Measurements from ENCODE around the gene TTYH2. TPM values are rescaled to one million over a fixed set of nuclear protein-coding genes. Genes with fewer than 3 reads are reported as not detected.
A peak's percentile ranks its signal among the peaks of the same experiment; 100 is the strongest.

The TTYH2 gene
- total RNA-seq, 1 donor from 2014 or later = 6.8 TPM

DNA sequence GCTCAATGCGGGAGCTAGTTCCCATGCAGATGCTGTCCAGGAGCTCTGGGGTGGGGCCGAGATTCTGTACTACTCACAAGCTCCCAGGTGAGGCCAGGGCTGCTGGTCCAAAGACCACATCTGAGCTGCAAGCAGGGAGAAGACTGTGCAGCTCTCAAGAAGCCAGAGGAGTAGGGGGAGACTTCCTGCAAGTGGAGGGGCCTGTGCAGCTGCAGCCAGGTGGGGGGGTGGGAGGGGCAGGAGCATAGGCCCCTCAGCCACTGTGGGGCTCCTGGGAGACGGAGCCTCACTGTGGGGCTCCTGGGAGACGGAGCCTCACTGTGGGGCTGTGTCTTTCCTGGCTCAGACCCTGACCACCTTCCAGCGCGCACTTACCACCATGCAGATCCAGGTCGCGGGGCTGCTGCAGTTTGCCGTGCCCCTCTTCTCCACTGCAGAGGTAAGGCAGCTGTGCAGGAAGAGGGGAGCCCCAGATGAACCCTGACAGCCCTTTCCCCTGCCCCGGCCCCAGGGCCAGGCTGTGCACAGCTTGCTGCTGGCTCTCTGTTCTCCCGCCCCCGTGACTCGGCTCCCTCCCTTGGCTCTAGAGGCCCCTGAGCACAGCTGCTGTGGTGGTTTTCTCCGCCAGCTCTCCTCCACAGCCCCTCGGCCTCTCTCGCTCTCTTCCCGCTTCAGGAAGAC, 36.4 kb downstream of the TTYH2 start:
- no peak overlapping the region for H3K27ac Mint-ChIP-seq (ENCODE audit: unreplicated experiment)
- H3K9me3 Mint-ChIP-seq (ENCODE audit: unreplicated experiment) = no peaks in the 10 kb centered on the region
- peaks cover 8% of the 10 kb centered on the region for H3K4me1 Mint-ChIP-seq (ENCODE audit: unreplicated experiment)
- no peak overlapping the region for H3K4me3 Mint-ChIP-seq (ENCODE audit: unreplicated experiment)
- DNase-seq (ENCODE audit: low spot score) = no peak
- peaks cover 20% of the 10 kb centered on the region for H3K27me3 Mint-ChIP-seq (ENCODE audit: unreplicated experiment)
- H3K36me3 Mint-ChIP-seq (ENCODE audit: low read depth, unreplicated experiment) = peaks cover 8% of the 10 kb centered on the region
- TF ChIP-seq, protein P1, sequence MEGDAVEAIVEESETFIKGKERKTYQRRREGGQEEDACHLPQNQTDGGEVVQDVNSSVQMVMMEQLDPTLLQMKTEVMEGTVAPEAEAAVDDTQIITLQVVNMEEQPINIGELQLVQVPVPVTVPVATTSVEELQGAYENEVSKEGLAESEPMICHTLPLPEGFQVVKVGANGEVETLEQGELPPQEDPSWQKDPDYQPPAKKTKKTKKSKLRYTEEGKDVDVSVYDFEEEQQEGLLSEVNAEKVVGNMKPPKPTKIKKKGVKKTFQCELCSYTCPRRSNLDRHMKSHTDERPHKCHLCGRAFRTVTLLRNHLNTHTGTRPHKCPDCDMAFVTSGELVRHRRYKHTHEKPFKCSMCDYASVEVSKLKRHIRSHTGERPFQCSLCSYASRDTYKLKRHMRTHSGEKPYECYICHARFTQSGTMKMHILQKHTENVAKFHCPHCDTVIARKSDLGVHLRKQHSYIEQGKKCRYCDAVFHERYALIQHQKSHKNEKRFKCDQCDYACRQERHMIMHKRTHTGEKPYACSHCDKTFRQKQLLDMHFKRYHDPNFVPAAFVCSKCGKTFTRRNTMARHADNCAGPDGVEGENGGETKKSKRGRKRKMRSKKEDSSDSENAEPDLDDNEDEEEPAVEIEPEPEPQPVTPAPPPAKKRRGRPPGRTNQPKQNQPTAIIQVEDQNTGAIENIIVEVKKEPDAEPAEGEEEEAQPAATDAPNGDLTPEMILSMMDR (IDR thresholded peaks at IDR 0.05; ENCODE audit: unreplicated experiment) = no peak

DNA sequence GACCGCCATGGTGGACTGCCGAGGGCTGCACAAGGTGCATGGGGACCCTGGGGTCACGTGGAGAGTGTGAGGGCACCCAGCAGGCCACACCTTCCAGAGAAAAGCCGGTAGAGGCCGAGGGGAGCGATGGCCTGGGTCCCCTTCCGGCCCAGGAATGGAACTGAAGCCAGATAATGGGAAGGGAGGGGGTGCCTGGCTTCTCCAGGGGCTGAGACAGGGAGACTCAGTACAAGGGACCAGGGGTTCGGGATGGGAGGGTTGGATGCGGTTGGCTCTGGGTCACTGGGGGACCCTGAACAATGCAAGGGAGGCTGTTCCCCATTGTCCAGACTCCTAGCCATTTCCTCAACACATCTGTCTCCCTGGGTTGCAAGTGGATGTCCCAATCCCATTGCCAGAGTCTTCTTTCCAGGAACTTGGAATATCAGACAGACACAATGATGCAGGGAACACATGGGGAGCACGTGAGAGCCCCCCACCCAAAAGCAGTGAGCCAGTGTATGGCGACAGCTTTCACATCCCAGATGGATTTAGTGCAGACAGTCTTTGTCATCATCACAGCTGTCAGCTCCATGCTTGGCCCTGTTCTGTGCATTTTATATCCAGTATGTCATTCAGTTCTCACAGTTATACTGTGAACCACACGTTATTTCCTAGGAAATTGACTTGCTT, 37.1 kb downstream of the TTYH2 start:
- peaks cover 8% of the 10 kb centered on the region for H3K36me3 Mint-ChIP-seq (ENCODE audit: low read depth, unreplicated experiment)
- H3K9me3 Mint-ChIP-seq (ENCODE audit: unreplicated experiment) = no peaks in the 10 kb centered on the region
- H3K27ac Mint-ChIP-seq (ENCODE audit: unreplicated experiment) = peak overlapping the region; percentile 67
- H3K27me3 Mint-ChIP-seq (ENCODE audit: unreplicated experiment) = peaks cover 20% of the 10 kb centered on the region
- H3K4me3 Mint-ChIP-seq (ENCODE audit: unreplicated experiment) = no peak overlapping the region
- H3K4me1 Mint-ChIP-seq (ENCODE audit: unreplicated experiment) = peaks cover 8% of the 10 kb centered on the region
- DNase-seq (ENCODE audit: low spot score) = no peak
- TF ChIP-seq, protein P1 (IDR thresholded peaks at IDR 0.05; ENCODE audit: unreplicated experiment) = no peak

DNA sequence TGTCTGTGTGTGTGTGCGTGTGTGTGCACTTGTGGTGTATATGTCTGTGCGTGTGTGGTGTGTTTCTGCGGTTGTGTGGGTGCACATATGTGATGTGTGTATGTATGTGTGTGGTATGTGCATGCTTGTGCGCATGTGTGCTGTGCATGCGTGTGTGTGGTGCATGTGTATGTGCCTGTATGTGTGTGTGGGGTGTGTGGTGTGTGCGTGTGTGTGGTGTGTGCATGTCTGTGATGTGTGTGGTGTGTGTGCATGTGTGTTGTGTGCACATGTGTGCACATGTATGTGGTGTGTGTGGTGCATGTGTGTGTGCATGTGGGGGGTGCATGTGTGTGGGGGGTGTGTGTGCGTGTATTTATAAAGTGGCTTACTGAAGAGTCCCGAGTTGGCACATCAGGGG, 37.7 kb downstream of the TTYH2 start:
- Mint-ChIP-seq H3K9me3 (ENCODE audit: unreplicated experiment) (no peaks in the 10 kb centered on the region), H3K27me3 (ENCODE audit: unreplicated experiment) (peaks cover 20% of the 10 kb centered on the region), H3K4me3 (ENCODE audit: unreplicated experiment) (peak overlapping the region; percentile 60), H3K4me1 (ENCODE audit: unreplicated experiment) (peaks cover 5% of the 10 kb centered on the region), H3K27ac (ENCODE audit: unreplicated experiment) (peak overlapping the region; percentile 67), H3K36me3 (ENCODE audit: low read depth, unreplicated experiment) (peaks cover 8% of the 10 kb centered on the region)
- no peak for DNase-seq (ENCODE audit: low spot score)
- TF ChIP-seq, protein P1 (IDR thresholded peaks at IDR 0.05; ENCODE audit: unreplicated experiment) = no peak

DNA sequence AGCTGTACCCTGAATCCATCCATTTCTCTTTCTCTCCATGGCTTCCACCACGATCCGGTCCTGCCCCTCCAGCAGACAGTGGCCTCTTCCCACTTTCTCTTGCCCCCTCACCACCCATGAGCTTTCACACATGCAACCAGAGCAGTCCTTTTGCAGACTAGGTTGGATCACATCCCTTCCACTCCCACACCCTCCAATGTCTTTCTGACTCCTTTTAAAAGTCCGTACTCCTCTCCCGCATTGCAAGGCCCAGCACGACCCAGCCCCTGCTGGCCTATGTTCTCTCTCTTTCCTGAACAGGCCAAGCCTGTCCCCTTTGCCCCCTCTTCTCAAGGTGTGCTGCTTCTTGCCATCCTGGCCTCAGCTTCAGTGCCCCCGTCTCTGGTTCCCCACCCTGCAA, 38.2 kb downstream of the TTYH2 start:
- DNase-seq (ENCODE audit: low spot score) = no peak
- H3K27me3 Mint-ChIP-seq (ENCODE audit: unreplicated experiment) = peaks cover 20% of the 10 kb centered on the region
- H3K27ac Mint-ChIP-seq (ENCODE audit: unreplicated experiment) = no peak overlapping the region
- H3K36me3 Mint-ChIP-seq (ENCODE audit: low read depth, unreplicated experiment) = peaks cover 8% of the 10 kb centered on the region
- peaks cover 3% of the 10 kb centered on the region for H3K4me1 Mint-ChIP-seq (ENCODE audit: unreplicated experiment)
- H3K9me3 Mint-ChIP-seq (ENCODE audit: unreplicated experiment) = no peaks in the 10 kb centered on the region
- TF ChIP-seq, protein P1 (IDR thresholded peaks at IDR 0.05; ENCODE audit: unreplicated experiment) = no peak
- H3K4me3 Mint-ChIP-seq (ENCODE audit: unreplicated experiment) = no peak overlapping the region

DNA sequence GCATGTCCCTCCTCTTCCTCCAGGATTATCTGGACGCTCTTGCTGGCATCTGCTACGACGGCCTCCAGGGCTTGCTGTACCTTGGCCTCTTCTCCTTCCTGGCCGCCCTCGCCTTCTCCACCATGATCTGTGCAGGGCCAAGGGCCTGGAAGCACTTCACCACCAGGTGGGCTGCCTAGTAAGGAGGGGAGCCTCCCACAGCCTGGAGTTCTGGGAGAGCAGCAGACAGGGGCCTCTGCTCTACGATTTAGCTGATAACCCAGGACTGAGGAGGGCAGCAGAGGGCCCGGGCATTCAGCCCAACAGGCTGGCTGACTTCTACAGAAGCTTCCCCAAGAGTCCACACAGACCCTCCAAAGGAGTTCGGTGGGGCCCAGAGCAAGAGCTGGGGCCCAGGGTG, 38.8 kb downstream of the TTYH2 start:
- peaks cover 3% of the 10 kb centered on the region for H3K4me1 Mint-ChIP-seq (ENCODE audit: unreplicated experiment)
- peaks cover 19% of the 10 kb centered on the region for H3K27me3 Mint-ChIP-seq (ENCODE audit: unreplicated experiment)
- H3K27ac Mint-ChIP-seq (ENCODE audit: unreplicated experiment) = no peak overlapping the region
- no peaks in the 10 kb centered on the region for H3K9me3 Mint-ChIP-seq (ENCODE audit: unreplicated experiment)
- no peak overlapping the region for H3K4me3 Mint-ChIP-seq (ENCODE audit: unreplicated experiment)
- no peak for DNase-seq (ENCODE audit: low spot score)
- peaks cover 8% of the 10 kb centered on the region for H3K36me3 Mint-ChIP-seq (ENCODE audit: low read depth, unreplicated experiment)
- TF ChIP-seq, protein P1 (IDR thresholded peaks at IDR 0.05; ENCODE audit: unreplicated experiment) = no peak
